H54 (cell line): ENCODE results near the gene CELA1.

Source experiments
- DNase-seq: peaks from one replicate; pipeline ENCODE4 v3.0.0; 2011; ENCODE audit warnings: low spot score, mixed read lengths; ENCODE audit not compliant: insufficient read length
- FAIRE-seq: peaks from 3 replicates; lab custom pipeline; 2011; peaks lifted over from hg19 to GRCh38; lab: Jason Lieb, UNC
- POLR2A ChIP-seq: IDR thresholded peaks from 2 replicates; pipeline ENCODE4 v1.6.1; 2011; ENCODE audit warnings: low read depth, mild to moderate bottlenecking, low read length

Gene CELA1

GRCh38 chr12:51383269-51383905, 36.9 kb upstream of the CELA1 start:
- no peak for DNase-seq

DNA sequence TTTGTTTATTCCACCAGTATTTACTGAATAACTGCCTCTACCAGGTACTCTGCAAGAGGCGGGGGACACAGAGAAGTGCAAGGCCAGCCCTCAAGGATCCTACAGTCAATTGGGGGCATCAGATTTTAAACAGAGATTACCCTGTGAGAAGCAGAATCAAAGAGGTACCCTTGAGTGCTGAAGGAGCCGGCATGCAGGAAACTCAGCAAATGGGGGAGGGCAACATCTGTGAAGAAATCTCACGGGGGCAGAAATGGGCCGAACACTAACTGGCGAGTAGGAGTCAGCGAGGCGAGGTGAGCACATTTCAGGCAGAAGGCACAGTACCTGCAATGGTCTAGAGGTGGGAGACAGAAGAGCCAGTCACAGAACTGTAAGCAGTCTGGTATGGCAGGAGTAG, 35.7 kb upstream of the CELA1 start:
- no peak for TF ChIP-seq POLR2A

More at GRCh38 chr12:51383269-51383905, 36.9 kb upstream of the CELA1 start:
- no peak for TF ChIP-seq POLR2A
- FAIRE-seq: no peak

GRCh38 chr12:51381226-51382079, 35.0 kb upstream of the CELA1 start:
- no peak for TF ChIP-seq POLR2A
- DNase-seq (no peak), FAIRE-seq (no peak)

More for the DNA sequence above, 35.7 kb upstream of the CELA1 start:
- FAIRE-seq (no peak), DNase-seq (no peak)

- no peak for FAIRE-seq
- TF ChIP-seq POLR2A: no peak
- no peak for DNase-seq
Measured at GRCh38 chr12:51379571-51379970, 33.1 kb upstream of the CELA1 start.

DNA sequence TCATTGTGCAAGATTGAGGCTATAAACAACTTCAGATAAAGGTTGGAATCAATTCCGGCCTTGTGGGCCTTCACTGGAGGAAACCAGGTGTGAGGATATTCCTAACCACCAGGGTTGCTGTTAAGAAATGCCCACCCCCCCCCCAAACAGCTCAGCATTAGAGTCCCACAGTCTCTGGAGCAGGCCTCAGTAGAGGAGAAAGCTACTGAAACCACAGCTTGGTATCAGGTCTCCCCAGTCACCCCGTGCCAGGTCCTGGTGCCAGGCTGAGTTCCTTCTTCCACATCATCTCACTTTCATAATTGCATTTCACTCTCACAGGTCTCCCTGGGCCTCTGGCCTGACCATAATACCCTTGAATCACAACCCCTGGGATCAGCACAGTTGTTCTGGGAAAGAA, 32.3 kb upstream of the CELA1 start:
- no peak for TF ChIP-seq POLR2A
- FAIRE-seq: no peak
- no peak for DNase-seq

- FAIRE-seq (no peak), DNase-seq (no peak)
- no peak for TF ChIP-seq POLR2A
Measured at GRCh38 chr12:51377099-51377984, 30.9 kb upstream of the CELA1 start.

DNA sequence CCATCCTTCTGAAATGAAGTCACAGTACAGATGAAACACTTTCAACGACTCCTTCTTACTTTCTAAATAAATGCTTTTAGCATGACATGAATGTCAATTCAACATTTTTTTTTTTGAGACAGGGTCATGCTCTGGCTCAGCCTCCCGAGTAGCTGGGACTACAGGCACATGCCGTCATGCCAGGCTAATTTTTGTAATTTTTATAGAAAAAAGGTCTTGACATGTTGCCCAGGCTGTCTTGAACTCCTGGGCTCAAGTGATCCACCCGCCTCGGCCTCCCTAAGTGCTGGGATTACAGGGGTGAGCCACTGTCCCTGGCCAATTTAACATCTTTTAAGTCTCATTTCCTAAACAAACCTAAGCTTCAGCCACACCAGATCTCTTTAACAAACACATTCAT, 28.4 kb upstream of the CELA1 start:
- FAIRE-seq: no peak
- no peak for DNase-seq
- TF ChIP-seq POLR2A: no peak

- TF ChIP-seq POLR2A: no peak
- no peak for FAIRE-seq
- DNase-seq: no peak
Measured at GRCh38 chr12:51374361-51374760, 27.9 kb upstream of the CELA1 start.

DNA sequence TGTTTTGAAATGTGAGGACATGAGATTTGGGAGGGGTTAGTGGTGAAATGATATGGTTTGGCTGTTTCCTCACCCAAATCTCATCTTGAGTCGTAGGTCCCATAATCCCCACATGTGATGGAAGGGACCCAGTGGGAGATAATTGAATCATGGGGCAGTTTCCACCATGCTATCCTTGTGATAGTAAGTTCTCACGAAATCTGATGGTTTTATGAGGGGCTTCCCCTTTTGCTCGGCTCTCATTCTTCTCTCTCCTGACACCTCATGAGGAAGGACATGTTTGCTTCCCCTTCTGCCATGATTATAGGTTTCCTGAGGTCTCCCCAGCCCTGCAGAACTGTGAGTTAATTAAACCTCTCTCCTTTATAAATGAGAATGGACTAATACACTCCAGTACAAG, 26.7 kb upstream of the CELA1 start:
- no peak for TF ChIP-seq POLR2A
- FAIRE-seq: no peak
- no peak for DNase-seq

DNA sequence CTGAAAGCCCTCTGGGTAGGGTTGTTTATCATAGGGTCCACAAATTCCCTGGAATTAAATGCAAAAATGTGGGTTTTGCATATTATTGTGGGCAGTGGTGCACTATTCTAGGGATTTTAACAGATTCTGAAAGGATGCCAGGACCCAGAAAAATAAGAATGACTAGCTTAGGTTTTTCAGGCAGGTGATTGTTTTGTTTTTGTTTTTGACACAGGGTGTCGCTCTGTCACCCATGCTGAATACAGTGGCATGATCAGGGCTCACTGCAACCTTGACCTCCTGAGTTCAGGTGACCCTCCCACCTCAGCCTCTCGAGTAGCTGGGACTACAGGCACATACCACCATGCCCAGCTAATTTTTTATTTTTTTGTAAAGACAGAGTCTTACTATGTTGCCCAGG, 25.5 kb upstream of the CELA1 start:
- FAIRE-seq: no peak
- DNase-seq: no peak
- TF ChIP-seq POLR2A: no peak

GRCh38 chr12:51371295-51371953, 24.9 kb upstream of the CELA1 start:
- no peak; the same call in 1 of the 2 replicates for TF ChIP-seq POLR2A
- FAIRE-seq (peak; percentile 86), DNase-seq (peak; percentile 94)

DNA sequence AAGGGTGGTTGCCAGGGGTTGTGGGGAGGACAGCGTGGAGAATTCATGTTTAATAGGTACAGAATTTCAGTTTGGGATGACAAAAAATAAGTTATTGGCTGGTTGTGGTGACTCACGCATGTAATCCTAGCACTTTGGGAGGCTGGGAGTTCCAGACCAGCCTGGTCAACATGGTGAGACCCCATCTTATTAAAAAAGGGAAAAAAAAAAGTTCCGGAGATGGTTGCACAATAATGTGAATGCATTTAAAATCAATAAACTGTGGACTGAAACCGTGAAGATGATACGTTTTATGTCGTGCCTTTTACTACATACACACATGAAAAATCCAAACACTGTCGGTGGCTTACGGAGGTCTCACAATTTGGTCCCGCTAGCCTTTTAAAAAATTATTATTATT, 24.2 kb upstream of the CELA1 start:
- TF ChIP-seq POLR2A: no peak
- FAIRE-seq: no peak
- no peak for DNase-seq

- DNase-seq: no peak
- no peak for TF ChIP-seq POLR2A
- no peak for FAIRE-seq
Measured at GRCh38 chr12:51369581-51369980, 23.1 kb upstream of the CELA1 start.
